OCI-LY7 (cell line): ENCODE measurements around the gene EGFL7. TPM values are rescaled to one million over a fixed set of nuclear protein-coding genes. Genes with fewer than 3 reads are reported as not detected.

ENCODE experiments used
- BruUV-seq: library from RNA; stranded (reverse); fragments of 400-500 nt; replicated peaks from 2 replicates; lab custom pipeline; 2021; lab: Mats Ljungman, UMichigan
- CTCF ChIA-PET: fragments of 300-600 bp; sonication (Branson Sonifier 250); formaldehyde crosslinking; loops from one replicate; lab custom pipeline; 2022; ENCODE audit warnings: antibody characterized with exemption; ENCODE audit not compliant: unreplicated experiment; lab: Charles Lee
- POLR2A ChIA-PET: fragments of 300-600 bp; sonication (Branson Sonifier 250); formaldehyde crosslinking; loops from one replicate; lab custom pipeline; 2022; ENCODE audit warnings: antibody characterized with exemption; lab: Charles Lee
- DNase-seq: peaks from one replicate; pipeline ENCODE4 v3.0.0-alpha.2; 2015; ENCODE audit warnings: low spot score
- H2AFZ ChIP-seq: fragments of 200-600 bp; sonication (generic), shearing (Covaris generic); 2 replicates; pipeline ENCODE4 v1.6.1; 2014; ENCODE audit warnings: mild to moderate bottlenecking, antibody characterized with exemption, low read length, moderate library complexity
- H3K27ac ChIP-seq: fragments of 200-600 bp; sonication (generic); 2 replicates; pipeline ENCODE4 v1.5.1; 2014; ENCODE audit warnings: mixed run types, low read depth, mild to moderate bottlenecking, moderate library complexity, low read length, inconsistent platforms; ENCODE audit not compliant: poor library complexity, severe bottlenecking
- H3K36me3 ChIP-seq: fragments of 200-600 bp; sonication (generic); 2 replicates; pipeline ENCODE4 v1.6.1; 2014; ENCODE audit warnings: mild to moderate bottlenecking, antibody characterized with exemption, low read length, moderate library complexity, mixed read lengths; ENCODE audit not compliant: insufficient read depth
- H3K4me1 ChIP-seq: fragments of 200-600 bp; sonication (generic); 2 replicates; pipeline ENCODE4 v1.5.1; 2014; ENCODE audit warnings: mild to moderate bottlenecking, low read length; ENCODE audit not compliant: insufficient read depth, poor library complexity, severe bottlenecking
- H3K4me2 ChIP-seq: fragments of 200-600 bp; sonication (generic); 2 replicates; pipeline ENCODE4 v1.6.1; 2014; ENCODE audit warnings: mild to moderate bottlenecking, low read length
- H3K4me3 ChIP-seq: fragments of 200-600 bp; sonication (generic); 2 replicates; pipeline ENCODE4 v1.5.1; 2014; ENCODE audit warnings: mild to moderate bottlenecking, low read depth, low read length; ENCODE audit not compliant: poor library complexity, severe bottlenecking
- H3K79me2 ChIP-seq: fragments of 200-600 bp; sonication (generic); 2 replicates; pipeline ENCODE4 v1.6.1; 2016; ENCODE audit warnings: low read depth, mild to moderate bottlenecking, low read length, moderate library complexity, mixed read lengths; ENCODE audit not compliant: insufficient read depth
- H3K9me2 ChIP-seq: fragments of 200-600 bp; sonication (generic); 2 replicates; pipeline ENCODE4 v1.6.1; 2016; ENCODE audit warnings: mild to moderate bottlenecking, low read length, mixed read lengths; ENCODE audit not compliant: insufficient read depth
- H3K9me3 ChIP-seq: fragments of 200-600 bp; sonication (generic); 2 replicates; pipeline ENCODE4 v1.6.1; 2014; ENCODE audit warnings: mild to moderate bottlenecking, mixed run types, low read length, mixed read lengths
- H4K20me1 ChIP-seq: fragments of 200-600 bp; sonication (generic); 2 replicates; pipeline ENCODE4 v1.6.1; 2014; ENCODE audit warnings: mild to moderate bottlenecking, antibody characterized with exemption, low read length, moderate library complexity, mixed read lengths; ENCODE audit not compliant: insufficient read depth
- EZH2phosphoT487 ChIP-seq: fragments of 200-600 bp; sonication (generic); IDR thresholded peaks from 2 replicates; pipeline ENCODE4 v1.6.1; 2018; ENCODE audit warnings: low read depth, borderline replicate concordance, mild to moderate bottlenecking, mixed run types, antibody characterized with exemption, low read length, moderate library complexity, mixed read lengths
- intact Hi-C: fragments of 100-400 bp; cut with micrococcal nuclease; formaldehyde crosslinking; loops from one replicate; pipeline ENCODE4 v1.10.0; 2022; ENCODE audit not compliant: unreplicated experiment
- total RNA-seq, 2 experiments: library from RNA; depleted of rRNA in 1 of 2; stranded (reverse); fragments of >200 nt in 1 of 2; shearing (Covaris generic) in 1 of 2; gene quantifications; 2 replicates each; pipeline ENCODE4 v1.2.3, GENCODE V29; 2014 to 2022
- TF ChIP-seq, protein P1 (sequence below): fragments of 200-600 bp; sonication (generic); conservative IDR thresholded peaks from 2 replicates; pipeline ENCODE4 v1.5.1; 2014; ENCODE audit warnings: mild to moderate bottlenecking, antibody characterized with exemption, low read length, moderate library complexity, mixed read lengths

Gene EGFL7
- total RNA-seq, 2 experiments from 2014 or later, result not detected

GRCh38 chr9:136664000-136664915, 1.5 kb downstream of the EGFL7 start:
- Histone ChIP-seq H3K9me2 (no peaks in the 10 kb centered on the region), H3K4me2 (no peak overlapping the region), H3K27ac (no peak overlapping the region), H3K79me2 (no peaks in the 10 kb centered on the region), H4K20me1 (no peaks in the 10 kb centered on the region), H3K4me3 (no peak overlapping the region), H3K9me3 (no peaks in the 10 kb centered on the region), H3K36me3 (no peaks in the 10 kb centered on the region), H2AFZ (no peak overlapping the region), H3K4me1 (peaks cover 4% of the 10 kb centered on the region)
- ChIA-PET CTCF (no interaction called here), POLR2A (interaction anchor here (0.6 kb wide), 1 partner anchor 13 kb away, joined by 5 read pairs; no protein-coding TSS in a partner anchor)
- BruUV-seq, result no TSS peak
- TF ChIP-seq, protein P1, sequence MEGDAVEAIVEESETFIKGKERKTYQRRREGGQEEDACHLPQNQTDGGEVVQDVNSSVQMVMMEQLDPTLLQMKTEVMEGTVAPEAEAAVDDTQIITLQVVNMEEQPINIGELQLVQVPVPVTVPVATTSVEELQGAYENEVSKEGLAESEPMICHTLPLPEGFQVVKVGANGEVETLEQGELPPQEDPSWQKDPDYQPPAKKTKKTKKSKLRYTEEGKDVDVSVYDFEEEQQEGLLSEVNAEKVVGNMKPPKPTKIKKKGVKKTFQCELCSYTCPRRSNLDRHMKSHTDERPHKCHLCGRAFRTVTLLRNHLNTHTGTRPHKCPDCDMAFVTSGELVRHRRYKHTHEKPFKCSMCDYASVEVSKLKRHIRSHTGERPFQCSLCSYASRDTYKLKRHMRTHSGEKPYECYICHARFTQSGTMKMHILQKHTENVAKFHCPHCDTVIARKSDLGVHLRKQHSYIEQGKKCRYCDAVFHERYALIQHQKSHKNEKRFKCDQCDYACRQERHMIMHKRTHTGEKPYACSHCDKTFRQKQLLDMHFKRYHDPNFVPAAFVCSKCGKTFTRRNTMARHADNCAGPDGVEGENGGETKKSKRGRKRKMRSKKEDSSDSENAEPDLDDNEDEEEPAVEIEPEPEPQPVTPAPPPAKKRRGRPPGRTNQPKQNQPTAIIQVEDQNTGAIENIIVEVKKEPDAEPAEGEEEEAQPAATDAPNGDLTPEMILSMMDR, result no peak
- no peak for TF ChIP-seq EZH2phosphoT487
- no peak for DNase-seq
- intact Hi-C loops, result no loop called here

GRCh38 chr9:136665111-136665703, 2.5 kb downstream of the EGFL7 start:
- intact Hi-C loops, result no loop called here

More at GRCh38 chr9:136665111-136665703, 2.5 kb downstream of the EGFL7 start:
- no TSS peak for BruUV-seq
- no peaks in the 10 kb centered on the region for H3K79me2 ChIP-seq
- no peak overlapping the region for H2AFZ ChIP-seq
- DNase-seq, result no peak
- no peaks in the 10 kb centered on the region for H4K20me1 ChIP-seq
- no peak overlapping the region for H3K27ac ChIP-seq
- no peaks in the 10 kb centered on the region for H3K9me2 ChIP-seq
- H3K4me2 ChIP-seq, result no peak overlapping the region
- ChIA-PET CTCF (no interaction called here), POLR2A (no interaction called here)
- no peaks in the 10 kb centered on the region for H3K9me3 ChIP-seq
- TF ChIP-seq, protein P1, result no peak
- TF ChIP-seq EZH2phosphoT487, result no peak
- H3K36me3 ChIP-seq, result no peaks in the 10 kb centered on the region
- H3K4me3 ChIP-seq, result no peak overlapping the region
- H3K4me1 ChIP-seq, result peaks cover 4% of the 10 kb centered on the region
